ENCODE measurements around the gene LRMDA. TPM values are rescaled to one million over a fixed set of nuclear protein-coding genes. Genes with fewer than 3 reads are reported as not detected.

The LRMDA gene
- total RNA-seq, 1 experiment from 2014 or later, result 4.8 TPM

- H3K9ac ChIP-seq (ENCODE audit: low read length), result no peak overlapping the region
- H3K9me3 ChIP-seq (ENCODE audit: control insufficient read depth in 1 of 2, insufficient read depth in 1 of 2, low read depth in 1 of 2, low read length in 2 of 2), result no peaks in the 10 kb centered on the region
- no peaks in the 10 kb centered on the region for H3K27me3 ChIP-seq (ENCODE audit: insufficient read depth, low read length)
- ChIA-PET POLR2A (no interaction called here), CTCF (interaction anchor here (1.1 kb wide), 1 partner anchor 15 kb away, joined by 3 read pairs; no protein-coding TSS in a partner anchor), RAD21 (ENCODE audit: low non-redundant PET in 1 of 2, low total read pairs in 2 of 2, uncharacterized antibody in 2 of 2, unreplicated experiment in 2 of 2) (no interaction called here)
- H3K9me2 ChIP-seq (ENCODE audit: insufficient read depth), result no peaks in the 10 kb centered on the region
- ATAC-seq (no peak), DNase-seq (ENCODE audit: low read depth, low spot score) (no peak)
- H4K20me1 ChIP-seq (ENCODE audit: insufficient read depth), result no peaks in the 10 kb centered on the region
- TF ChIP-seq ZFX (IDR thresholded peaks at IDR 0.05) (no peak), REST (IDR thresholded peaks at IDR 0.05; ENCODE audit: low read depth) (no peak), FOSL1 (IDR thresholded peaks at IDR 0.05; ENCODE audit: low read depth) (no peak), ELF1 (IDR thresholded peaks at IDR 0.05; ENCODE audit: borderline replicate concordance, low read depth) (no peak), EGR1 (IDR thresholded peaks at IDR 0.05; ENCODE audit: low read depth) (no peak), CBX3 (IDR thresholded peaks at IDR 0.05; ENCODE audit: low read depth) (no peak)
- no peaks in the 10 kb centered on the region for H3K79me2 ChIP-seq (ENCODE audit: insufficient read depth, low read length)
- intact Hi-C loops (cut with micrococcal nuclease), result no loop called here
- no peak overlapping the region for H2AFZ ChIP-seq (ENCODE audit: low read depth, low read length, poor library complexity, severe bottlenecking)
- BruUV-seq (replicated peaks), result no TSS peak
- no peak overlapping the region for H3K4me2 ChIP-seq (ENCODE audit: low read length)
- no peaks in the 10 kb centered on the region for H3K36me3 ChIP-seq (ENCODE audit: control insufficient read depth in 1 of 2, insufficient read depth in 2 of 2, low read length in 2 of 2)
- no peak overlapping the region for H3K27ac ChIP-seq (ENCODE audit: low read depth, low read length)
- no peak overlapping the region for H3K4me3 ChIP-seq (replicated peaks in 1 of 2; ENCODE audit: low read depth in 1 of 2, low read length in 2 of 2)
- H3K4me1 ChIP-seq (ENCODE audit: control insufficient read depth in 1 of 2, insufficient read depth in 2 of 2, low read length in 2 of 2), result no peaks in the 10 kb centered on the region
Observed at GRCh38 chr10:76297780-76298281, 866.4 kb downstream of the LRMDA start.

DNA sequence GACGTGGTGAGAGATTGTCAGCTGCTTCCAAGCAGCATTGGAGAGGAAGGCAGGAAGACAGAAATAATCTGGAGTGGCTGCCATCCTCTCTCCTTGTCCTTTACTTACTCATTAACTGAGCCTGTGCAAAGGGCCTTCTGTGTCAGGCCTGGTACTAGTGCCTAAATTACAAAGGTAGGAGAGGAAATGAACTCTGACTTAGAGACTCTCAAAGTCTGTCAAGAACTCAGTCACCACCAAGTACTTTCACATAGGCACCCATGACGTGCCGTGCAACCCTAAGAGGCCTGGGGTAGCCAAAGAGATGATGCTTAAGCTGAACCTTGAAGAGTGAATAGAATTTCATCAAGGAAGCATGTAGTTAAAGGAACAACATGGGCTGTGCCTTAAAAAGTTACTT lies 866.9 kb downstream of the LRMDA start:
- no TSS peak for BruUV-seq (replicated peaks)
- RAD21 ChIA-PET (ENCODE audit: low non-redundant PET in 1 of 2, low total read pairs in 2 of 2, uncharacterized antibody in 2 of 2, unreplicated experiment in 2 of 2), result no interaction called here
- DNase-seq (ENCODE audit: low read depth, low spot score) (no peak), ATAC-seq (no peak)
- Histone ChIP-seq H2AFZ (ENCODE audit: low read depth, low read length, poor library complexity, severe bottlenecking) (no peak overlapping the region), H3K27me3 (ENCODE audit: insufficient read depth, low read length) (0 out of 2 replicates have a peak, but pooled peaks cover 2% of the 10 kb centered on the region), H3K9me3 (ENCODE audit: control insufficient read depth in 1 of 2, insufficient read depth in 1 of 2, low read depth in 1 of 2, low read length in 2 of 2) (no peaks in the 10 kb centered on the region), H3K9ac (ENCODE audit: low read length) (no peak overlapping the region), H3K4me3 (replicated peaks in 1 of 2; ENCODE audit: low read depth in 1 of 2, low read length in 2 of 2) (no peak overlapping the region), H3K9me2 (ENCODE audit: insufficient read depth) (no peaks in the 10 kb centered on the region), H3K79me2 (ENCODE audit: insufficient read depth, low read length) (no peaks in the 10 kb centered on the region), H3K4me2 (ENCODE audit: low read length) (no peak overlapping the region), H3K27ac (ENCODE audit: low read depth, low read length) (no peak overlapping the region), H3K36me3 (ENCODE audit: control insufficient read depth in 1 of 2, insufficient read depth in 2 of 2, low read length in 2 of 2) (no peaks in the 10 kb centered on the region), H4K20me1 (ENCODE audit: insufficient read depth) (no peaks in the 10 kb centered on the region), H3K4me1 (ENCODE audit: control insufficient read depth in 1 of 2, insufficient read depth in 2 of 2, low read length in 2 of 2) (no peaks in the 10 kb centered on the region)
- POLR2A ChIA-PET, result no interaction called here
- CTCF ChIA-PET, result interaction anchor here (1.1 kb wide), 1 partner anchor 14 kb away, joined by 3 read pairs; no protein-coding TSS in a partner anchor
- intact Hi-C loops (cut with micrococcal nuclease), result no loop called here
- TF ChIP-seq EZH2 (IDR thresholded peaks at IDR 0.05), result no peak
- no peak for TF ChIP-seq RAD21 (IDR thresholded peaks at IDR 0.05; ENCODE audit: low read depth)
- TF ChIP-seq JUND (IDR thresholded peaks at IDR 0.05), result no peak
- TF ChIP-seq, protein P1, sequence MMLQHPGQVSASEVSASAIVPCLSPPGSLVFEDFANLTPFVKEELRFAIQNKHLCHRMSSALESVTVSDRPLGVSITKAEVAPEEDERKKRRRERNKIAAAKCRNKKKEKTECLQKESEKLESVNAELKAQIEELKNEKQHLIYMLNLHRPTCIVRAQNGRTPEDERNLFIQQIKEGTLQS (IDR thresholded peaks at IDR 0.05), result no peak
- no peak for TF ChIP-seq REST (IDR thresholded peaks at IDR 0.05; ENCODE audit: low read depth)
- TF ChIP-seq ELF1 (IDR thresholded peaks at IDR 0.05; ENCODE audit: borderline replicate concordance, low read depth), result no peak
- no peak for TF ChIP-seq SP1 (IDR thresholded peaks at IDR 0.05; ENCODE audit: low read depth)
- TF ChIP-seq CBX3 (IDR thresholded peaks at IDR 0.05; ENCODE audit: low read depth), result no peak
- no peak for TF ChIP-seq POLR2A (IDR thresholded peaks at IDR 0.05; ENCODE audit: borderline replicate concordance, extremely low read depth, insufficient read depth, insufficient read length)
- no peak for TF ChIP-seq ZFX (IDR thresholded peaks at IDR 0.05)
- no peak for TF ChIP-seq ZNF274 (IDR thresholded peaks at IDR 0.05; ENCODE audit: low read depth, low read length)

Measured in HCT116 (cell line).